NCI-H345 treated with DMSO at 0.1 percent for 48 hours (cell line): ENCODE results near the gene PREPL.

Experiments used
- DNase-seq: peaks from one replicate; lab custom pipeline; 2025; ENCODE audit not compliant: unreplicated experiment; lab: John Stamatoyannopoulos, UW

Gene PREPL

GRCh38 chr2:44296653-44297052 lies 64.6 kb downstream of the PREPL start:
- DNase-seq = no peak

DNA sequence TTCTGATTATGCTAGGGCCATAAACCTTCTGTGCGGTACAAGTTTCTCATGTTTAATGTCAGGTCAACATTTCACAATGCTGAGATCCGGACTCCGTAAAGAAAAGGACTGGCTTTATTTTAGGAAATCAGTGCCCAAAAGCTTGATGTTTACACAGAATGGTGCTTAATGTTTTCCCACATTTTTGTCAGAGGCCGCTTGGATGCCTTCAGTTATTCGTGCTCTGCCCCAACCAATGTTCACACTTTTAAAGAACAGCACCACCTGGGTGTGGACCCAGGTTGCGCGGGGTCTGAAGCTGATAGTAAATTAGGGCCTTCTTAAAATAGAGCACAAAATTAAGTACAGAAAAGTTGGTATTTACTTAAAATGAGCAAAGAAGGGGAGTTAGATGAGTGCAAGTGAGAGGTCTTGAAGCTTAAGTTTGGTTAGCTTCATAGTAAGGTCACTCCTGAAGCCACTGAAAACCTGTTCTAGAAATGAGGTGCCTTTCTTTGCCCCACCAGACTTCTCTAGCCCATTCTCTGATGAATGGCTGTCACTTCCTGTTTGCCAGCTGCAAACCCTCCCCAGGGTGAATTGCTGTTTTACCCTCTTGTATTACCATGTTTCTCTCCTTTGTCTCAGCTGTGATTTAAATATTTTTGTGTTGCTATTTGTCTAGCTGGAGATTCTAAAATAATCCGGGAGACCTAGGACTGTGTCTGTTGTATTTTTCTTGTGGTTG lies 65.5 kb downstream of the PREPL start:
- no peak for DNase-seq

DNA sequence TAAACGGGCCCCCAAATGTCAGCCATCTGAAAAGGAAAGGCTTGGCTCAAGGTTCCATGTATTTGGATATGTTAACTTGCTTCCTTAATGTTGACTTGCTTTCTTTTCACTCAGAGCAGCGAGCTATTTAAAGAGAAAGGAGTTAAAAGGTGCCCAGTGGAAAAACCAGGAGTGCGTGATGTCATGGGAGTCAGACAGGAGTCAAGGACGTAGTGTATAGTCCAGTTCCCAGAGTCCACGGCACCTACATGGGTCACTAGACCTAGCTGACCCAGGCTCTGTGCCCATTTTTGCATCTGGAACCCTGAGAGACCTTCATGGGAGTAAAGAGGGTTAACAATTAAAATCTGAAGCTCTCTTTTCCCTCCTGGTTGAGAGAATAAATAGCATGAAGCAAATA lies 66.2 kb downstream of the PREPL start:
- no peak for DNase-seq

DNA sequence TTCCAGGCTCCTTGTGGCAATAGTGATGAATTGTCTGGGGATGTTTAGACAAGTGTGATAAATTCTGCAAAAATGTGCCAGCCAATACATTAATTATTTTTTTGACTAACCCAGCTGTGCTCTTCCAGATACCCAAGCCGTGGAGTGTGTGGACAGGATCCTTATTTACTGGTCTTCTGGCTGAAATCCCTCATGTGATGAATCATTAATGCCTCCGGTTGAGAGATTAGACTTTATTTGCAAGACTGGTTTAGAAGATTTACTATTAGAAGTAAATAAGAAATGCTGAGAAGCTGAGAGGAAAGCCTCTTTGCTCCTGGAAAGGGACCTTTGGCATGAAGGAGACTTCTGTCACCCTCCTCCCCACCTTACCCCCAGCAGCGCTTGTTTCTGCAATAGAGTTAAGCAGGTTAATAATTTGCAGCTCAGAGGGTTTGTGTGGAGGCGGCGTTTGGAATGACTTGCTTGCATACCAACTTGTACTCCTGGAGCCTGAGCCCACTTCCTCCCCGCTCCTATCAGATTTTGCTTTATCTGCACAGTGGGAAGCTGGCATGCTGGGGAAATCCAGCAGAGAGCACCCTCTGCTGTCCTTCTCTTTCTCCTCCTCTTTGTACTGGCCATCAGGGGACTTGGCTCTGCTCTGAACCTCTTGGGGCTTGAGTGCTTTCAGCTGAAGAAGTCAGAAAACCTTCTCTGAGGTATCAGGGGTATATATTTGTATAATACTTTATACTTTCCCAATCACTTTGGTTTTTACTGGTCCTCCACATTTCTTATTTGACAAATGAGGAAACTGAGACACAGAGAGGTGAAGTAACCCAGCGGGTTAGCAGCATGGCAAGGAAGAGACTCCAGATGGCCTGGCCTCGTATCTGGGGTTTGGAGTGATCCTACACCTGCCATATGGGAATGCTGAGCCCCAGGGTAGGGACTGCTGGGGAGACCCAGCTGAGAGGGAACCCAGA lies 69.7 kb downstream of the PREPL start:
- DNase-seq = no peak

DNA sequence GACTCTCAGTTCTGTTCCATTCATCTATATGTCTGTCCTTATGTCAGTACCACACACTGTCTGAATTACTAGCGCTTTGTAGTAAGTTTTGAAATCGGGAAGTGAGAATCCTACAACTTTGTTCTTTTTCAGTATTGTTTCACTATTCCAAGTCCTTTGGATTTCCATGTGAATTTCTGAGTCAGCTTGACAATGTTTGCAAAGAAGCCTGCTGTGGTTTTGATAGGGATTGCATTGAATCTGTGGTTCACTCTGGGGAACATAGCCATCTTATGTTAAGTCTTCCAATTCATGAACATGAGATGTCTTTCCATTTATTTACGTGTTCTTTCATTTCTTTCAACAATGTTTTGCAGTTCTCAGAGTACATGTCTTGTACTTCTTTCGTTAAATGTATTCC lies 71.0 kb downstream of the PREPL start:
- no peak for DNase-seq

- DNase-seq = no peak
Measured at GRCh38 chr2:44286884-44287638, 74.2 kb downstream of the PREPL start.

DNA sequence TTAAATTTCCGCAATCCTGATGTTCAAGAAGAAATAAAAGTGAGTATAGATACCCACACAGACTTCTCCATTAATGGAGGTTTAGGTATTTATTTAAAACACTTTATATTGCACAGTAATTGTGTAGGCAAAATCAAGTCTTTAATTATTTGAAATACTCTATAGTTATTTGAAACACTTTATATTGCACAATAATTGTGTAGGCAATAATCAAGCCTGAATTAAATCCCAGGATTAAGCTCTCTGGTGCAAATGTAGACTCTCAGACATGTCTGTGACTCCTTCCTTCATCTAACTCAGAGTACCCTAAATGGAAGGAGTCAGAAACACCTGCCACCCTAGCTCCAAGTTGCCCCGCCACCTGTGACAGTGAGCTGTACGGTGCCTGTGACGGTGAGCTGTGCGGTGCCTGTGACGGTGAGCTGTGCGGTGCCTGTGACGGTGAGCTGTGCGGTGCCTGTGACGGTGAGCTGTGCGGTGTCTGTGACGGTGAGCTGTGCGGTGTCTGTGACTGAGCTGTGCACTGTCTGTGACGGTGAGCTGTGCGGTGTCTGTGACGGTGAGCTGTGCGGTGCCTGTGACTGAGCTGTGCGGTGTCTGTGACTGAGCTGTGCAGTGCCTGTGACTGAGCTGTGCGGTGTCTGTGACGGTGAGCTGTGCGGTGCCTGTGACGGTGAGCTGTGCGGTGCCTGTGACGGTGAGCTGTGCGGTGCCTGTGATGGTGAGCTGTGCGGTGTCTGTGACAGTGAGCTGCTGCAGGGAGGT lies 75.0 kb downstream of the PREPL start:
- no peak for DNase-seq

- DNase-seq = no peak
Measured at GRCh38 chr2:44285174-44285573, 76.1 kb downstream of the PREPL start.

GRCh38 chr2:44283116-44283666 lies 78.1 kb downstream of the PREPL start:
- DNase-seq = no peak

DNA sequence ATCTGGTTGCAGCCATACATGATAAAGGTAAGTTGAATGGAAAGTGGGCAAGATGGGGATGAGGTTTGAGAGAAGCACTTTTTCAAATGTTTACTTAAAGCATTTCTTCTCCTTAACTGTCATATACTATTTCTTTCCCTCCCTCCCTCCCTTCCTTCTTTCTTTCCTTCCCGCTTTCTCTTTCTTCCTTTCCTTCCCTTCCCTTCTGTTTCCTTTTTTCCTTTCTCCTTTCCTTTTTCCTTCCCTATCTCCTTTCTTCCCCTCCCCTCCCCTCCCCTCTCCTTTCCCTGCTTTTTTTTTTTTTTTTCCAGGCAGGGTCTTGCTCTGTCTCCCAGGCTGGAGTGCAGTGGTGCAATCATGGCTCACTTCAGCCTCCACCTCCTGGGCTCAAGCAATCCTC lies 80.4 kb downstream of the PREPL start:
- no peak for DNase-seq

GRCh38 chr2:44277541-44277940 lies 83.8 kb downstream of the PREPL start:
- DNase-seq = no peak

GRCh38 chr2:44275927-44276303 lies 85.4 kb downstream of the PREPL start:
- DNase-seq = no peak

DNA sequence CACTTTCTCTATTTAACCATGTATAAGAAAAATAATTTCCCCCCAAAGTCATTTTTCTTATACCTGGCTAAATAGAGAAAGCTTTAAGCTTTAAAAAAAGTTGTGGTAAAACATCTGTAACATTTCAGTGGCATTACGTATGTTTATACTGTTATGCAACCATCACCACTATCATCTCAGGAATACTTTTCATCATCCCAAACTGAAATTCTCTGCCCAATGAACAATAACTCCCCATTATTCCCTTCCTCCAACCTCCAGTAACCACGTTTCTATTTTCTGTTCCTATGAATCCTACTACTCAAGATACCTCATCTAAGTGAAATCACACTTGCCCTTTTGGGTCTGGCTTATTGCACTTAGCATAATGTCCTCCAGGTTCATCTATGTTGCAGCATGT lies 87.7 kb downstream of the PREPL start:
- no peak for DNase-seq

- no peak for DNase-seq
Measured at GRCh38 chr2:44273076-44273475, 88.2 kb downstream of the PREPL start.

DNA sequence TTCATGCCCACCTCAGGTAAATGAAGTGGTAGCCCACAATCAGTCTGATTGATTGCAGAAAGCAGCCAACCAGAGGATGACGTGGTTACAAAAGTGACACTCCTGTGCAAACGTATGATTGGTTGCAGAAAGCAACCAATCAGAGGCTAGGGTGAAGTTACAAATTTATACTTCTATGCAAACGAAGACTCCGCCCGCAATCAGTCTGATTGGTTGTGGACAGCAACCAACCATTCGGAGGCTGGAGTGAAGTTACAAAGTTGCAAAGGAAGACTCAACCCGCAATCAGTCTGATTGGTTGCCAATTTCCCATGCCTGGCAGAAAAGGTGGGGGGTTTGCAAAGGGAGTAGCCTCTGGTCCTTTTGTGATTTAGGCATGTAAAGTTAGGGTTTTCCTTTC lies 90.0 kb downstream of the PREPL start:
- DNase-seq = no peak

DNA sequence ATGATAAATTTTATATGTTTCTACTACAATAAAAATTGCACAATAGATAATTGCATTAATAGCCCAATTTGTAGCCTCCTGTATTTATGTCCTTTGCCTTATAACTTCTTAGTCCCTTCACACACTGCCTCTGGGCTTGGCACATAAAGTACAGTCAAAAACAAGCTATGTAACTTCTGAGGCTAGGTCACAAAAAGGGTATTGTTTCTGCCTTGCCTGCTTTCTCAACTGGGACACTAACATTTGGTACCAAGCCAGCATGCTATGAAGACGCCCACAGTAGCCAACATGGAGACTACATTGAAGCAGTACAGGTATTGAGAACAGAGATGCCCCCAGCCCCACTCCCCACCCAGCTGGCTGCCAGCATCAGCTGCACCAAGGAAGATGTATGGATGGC lies 91.5 kb downstream of the PREPL start:
- DNase-seq = no peak

DNA sequence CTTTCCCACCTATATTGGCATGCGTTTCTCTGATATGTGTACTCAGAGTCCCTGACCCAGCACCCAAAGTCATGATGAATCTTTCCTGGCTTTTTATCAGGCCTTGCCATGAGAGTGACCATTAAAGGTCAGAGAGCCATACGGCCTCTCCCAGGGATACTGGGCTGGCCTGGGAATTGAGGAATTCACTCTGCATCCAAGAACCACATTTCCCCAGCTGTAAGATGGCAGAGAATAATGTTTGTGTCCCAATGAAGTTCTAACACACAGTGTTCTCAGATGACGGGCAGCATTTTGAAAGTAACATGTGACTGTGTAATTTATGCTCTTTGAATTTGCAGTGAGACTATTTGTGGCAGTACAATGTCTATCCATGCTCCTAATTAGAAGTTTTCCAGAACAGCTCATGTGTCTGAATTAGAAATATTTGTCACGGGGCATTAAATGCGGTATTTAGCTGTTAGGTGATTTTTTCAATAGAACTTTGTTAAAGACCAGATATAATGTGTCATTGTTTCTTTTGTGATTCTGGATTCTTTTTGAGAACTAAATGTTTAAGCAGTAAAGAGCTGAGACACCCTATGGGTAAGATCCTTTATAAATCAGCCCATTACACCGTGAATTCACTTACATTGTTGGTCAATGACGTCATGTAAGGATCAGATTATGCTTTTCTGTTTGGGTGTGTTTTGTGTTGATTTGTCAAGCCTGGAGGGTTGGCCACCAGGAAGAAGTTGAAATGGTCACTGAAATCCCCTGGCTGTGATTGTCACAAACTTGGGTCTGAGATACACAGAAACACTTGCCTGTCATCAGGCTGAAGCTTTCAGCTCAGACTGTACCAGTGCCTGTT lies 93.3 kb downstream of the PREPL start:
- DNase-seq = no peak
